NCI-H2227 (cell line): ENCODE data around the gene ELF5.

Experiments used
- DNase-seq: peaks from one replicate; lab custom pipeline; 2025; ENCODE audit not compliant: unreplicated experiment; lab: John Stamatoyannopoulos, UW

Gene ELF5

GRCh38 chr11:34458525-34458924 lies 55.1 kb downstream of the ELF5 start:
- DNase-seq = no peak

- DNase-seq = no peak
These were observed 56.0 kb downstream of the ELF5 start for GRCh38 chr11:34457607-34458006.

GRCh38 chr11:34454308-34455032 lies 59.1 kb downstream of the ELF5 start:
- no peak for DNase-seq

- no peak for DNase-seq
These were observed 62.5 kb downstream of the ELF5 start for GRCh38 chr11:34451053-34451452.

- DNase-seq = no peak
These were observed 64.6 kb downstream of the ELF5 start for GRCh38 chr11:34449013-34449412.

- DNase-seq = no peak
These were observed 65.2 kb downstream of the ELF5 start for GRCh38 chr11:34448223-34448994.

- no peak for DNase-seq
These were observed 66.5 kb downstream of the ELF5 start for GRCh38 chr11:34447044-34447443.

- DNase-seq = no peak
These were observed 67.2 kb downstream of the ELF5 start for GRCh38 chr11:34446386-34446785.

- DNase-seq = no peak
These were observed 67.6 kb downstream of the ELF5 start for GRCh38 chr11:34445956-34446355.

GRCh38 chr11:34444428-34444827 lies 69.2 kb downstream of the ELF5 start:
- DNase-seq = no peak

GRCh38 chr11:34443136-34443535 lies 70.5 kb downstream of the ELF5 start:
- no peak for DNase-seq

- no peak for DNase-seq
These were observed 71.8 kb downstream of the ELF5 start for GRCh38 chr11:34441814-34442213.

- no peak for DNase-seq
These were observed 73.9 kb downstream of the ELF5 start for GRCh38 chr11:34439610-34440198.

GRCh38 chr11:34438529-34439507 lies 74.8 kb downstream of the ELF5 start, which contains the start of gene CAT:
Gene CAT (plus strand): TSS chr11:34438934. CDS start chr11:34439014, 80 bp downstream.
- DNase-seq = peak; percentile 97

GRCh38 chr11:34437224-34438125 lies 76.1 kb downstream of the ELF5 start:
- no peak for DNase-seq

GRCh38 chr11:34433899-34434298 lies 79.7 kb downstream of the ELF5 start:
- DNase-seq = no peak

- DNase-seq = no peak
These were observed 80.8 kb downstream of the ELF5 start for GRCh38 chr11:34432822-34433221.

GRCh38 chr11:34431979-34432378 lies 81.6 kb downstream of the ELF5 start:
- no peak for DNase-seq
